NCI-H82 (cell line): ENCODE data around the gene OSBPL6.
"Not testable (repeated sequence)": the region's sequence is repeated elsewhere in the genome, so short reads cannot be mapped to it uniquely, and the experiment has no call there.

Experiments used
- DNase-seq: peaks from one replicate; lab custom pipeline; 2025; lab: John Stamatoyannopoulos, UW

Gene OSBPL6

GRCh38 chr2:178304333-178304732 lies 110.0 kb downstream of the OSBPL6 start:
- peak; percentile 93 for DNase-seq

- peak; percentile 74 for DNase-seq
These were observed 112.2 kb downstream of the OSBPL6 start for GRCh38 chr2:178306352-178307073.

- no peak for DNase-seq
These were observed 113.3 kb downstream of the OSBPL6 start for GRCh38 chr2:178307650-178308049.

- DNase-seq, result no peak
These were observed 115.2 kb downstream of the OSBPL6 start for GRCh38 chr2:178309541-178309940.

GRCh38 chr2:178315078-178315477 lies 120.8 kb downstream of the OSBPL6 start:
- DNase-seq, result no peak

- DNase-seq, result no peak
These were observed 121.2 kb downstream of the OSBPL6 start for GRCh38 chr2:178315488-178315948.

GRCh38 chr2:178317811-178318210 lies 123.5 kb downstream of the OSBPL6 start:
- no peak for DNase-seq

GRCh38 chr2:178320011-178320585 lies 125.8 kb downstream of the OSBPL6 start:
- DNase-seq, result no peak

- DNase-seq, result no peak
These were observed 127.8 kb downstream of the OSBPL6 start for GRCh38 chr2:178322068-178322467.

GRCh38 chr2:178323331-178323730 lies 129.0 kb downstream of the OSBPL6 start:
- DNase-seq, result not testable (repeated sequence)

- DNase-seq, result no peak
These were observed 129.8 kb downstream of the OSBPL6 start for GRCh38 chr2:178324077-178324476.

GRCh38 chr2:178325268-178325667 lies 131.0 kb downstream of the OSBPL6 start:
- DNase-seq, result no peak

GRCh38 chr2:178327516-178327915 lies 133.2 kb downstream of the OSBPL6 start:
- DNase-seq, result no peak

GRCh38 chr2:178328037-178328436 lies 133.7 kb downstream of the OSBPL6 start:
- no peak for DNase-seq

GRCh38 chr2:178330175-178331017 lies 136.1 kb downstream of the OSBPL6 start:
- no peak for DNase-seq

- no peak for DNase-seq
These were observed 137.4 kb downstream of the OSBPL6 start for GRCh38 chr2:178331474-178332432.

- no peak for DNase-seq
These were observed 139.5 kb downstream of the OSBPL6 start for GRCh38 chr2:178333851-178334250.

GRCh38 chr2:178335230-178335629 lies 140.9 kb downstream of the OSBPL6 start:
- no peak for DNase-seq

- no peak for DNase-seq
These were observed 149.8 kb downstream of the OSBPL6 start for GRCh38 chr2:178344121-178344520.

GRCh38 chr2:178345951-178346350 lies 151.6 kb downstream of the OSBPL6 start:
- DNase-seq, result no peak

GRCh38 chr2:178350051-178350450 lies 155.7 kb downstream of the OSBPL6 start:
- DNase-seq, result no peak

GRCh38 chr2:178357704-178358103 lies 163.4 kb downstream of the OSBPL6 start:
- not testable (repeated sequence) for DNase-seq
